ENCODE measurements around the gene ARFRP1.
A peak's percentile ranks its signal among the peaks of the same experiment; 100 is the strongest.

Gene ARFRP1

GRCh38 chr20:63708301-63709148, 749 bp upstream of the ARFRP1 start:
- peak overlapping the region; percentile 87 for H3K27ac ChIP-seq (replicated peaks)

GRCh38 chr20:63706852-63707557, 771 bp downstream of the ARFRP1 start:
- DNase-seq (ENCODE audit: low read depth in 1 of 2, low spot score in 1 of 2), result peak in 1 of 2 experiments; percentile 69
- Histone ChIP-seq H3K27me3 (ENCODE audit: insufficient read depth, poor library complexity, severe bottlenecking) (no peaks in the 10 kb centered on the region), H3K27ac (replicated peaks) (peak overlapping the region; percentile 87), H3K4me3 (replicated peaks; ENCODE audit: insufficient read depth, low read length) (peak overlapping the region; percentile 93)
- TF ChIP-seq SPI1 (IDR thresholded peaks at IDR 0.05; ENCODE audit: borderline replicate concordance, low read depth) (no peak), CTCF (IDR thresholded peaks at IDR 0.05; ENCODE audit: insufficient read depth, low read length) (peak; percentile 35)

More at GRCh38 chr20:63708301-63709148, 749 bp upstream of the ARFRP1 start:
- DNase-seq (ENCODE audit: low read depth in 1 of 2, low spot score in 1 of 2), result peak in 1 of 2 experiments; percentile 25
- no peaks in the 10 kb centered on the region for H3K27me3 ChIP-seq (ENCODE audit: insufficient read depth, poor library complexity, severe bottlenecking)
- H3K4me3 ChIP-seq (replicated peaks; ENCODE audit: insufficient read depth, low read length), result peak overlapping the region; percentile 93
- no peak for TF ChIP-seq POLR2AphosphoS5 (IDR thresholded peaks at IDR 0.05; ENCODE audit: low read depth)
- no peak for TF ChIP-seq SPI1 (IDR thresholded peaks at IDR 0.05; ENCODE audit: borderline replicate concordance, low read depth)
- no peak for TF ChIP-seq REST (IDR thresholded peaks at IDR 0.05; ENCODE audit: insufficient replicate concordance, low read depth)
- no peak for TF ChIP-seq CTCF (IDR thresholded peaks at IDR 0.05; ENCODE audit: insufficient read depth, low read length)
- no peak for TF ChIP-seq GABPA (IDR thresholded peaks at IDR 0.05; ENCODE audit: low read depth)

- DNase-seq (ENCODE audit: low read depth in 1 of 2, low spot score in 1 of 2), result no peak
- peak overlapping the region; percentile 93 for H3K4me3 ChIP-seq (replicated peaks; ENCODE audit: insufficient read depth, low read length)
- no peak overlapping the region for H3K27ac ChIP-seq (replicated peaks)
- TF ChIP-seq CTCF (IDR thresholded peaks at IDR 0.05; ENCODE audit: insufficient read depth, low read length), result no peak
- TF ChIP-seq GABPA (IDR thresholded peaks at IDR 0.05; ENCODE audit: low read depth), result no peak
- TF ChIP-seq REST (IDR thresholded peaks at IDR 0.05; ENCODE audit: insufficient replicate concordance, low read depth), result no peak
- no peak for TF ChIP-seq POLR2AphosphoS5 (IDR thresholded peaks at IDR 0.05; ENCODE audit: low read depth)
- TF ChIP-seq SPI1 (IDR thresholded peaks at IDR 0.05; ENCODE audit: borderline replicate concordance, low read depth), result no peak
- no peaks in the 10 kb centered on the region for H3K27me3 ChIP-seq (ENCODE audit: insufficient read depth, poor library complexity, severe bottlenecking)
Measured at GRCh38 chr20:63706027-63706695, 1.6 kb downstream of the ARFRP1 start.

All from HL-60 (cell line).